AG04450 (cell line): ENCODE data around the gene LTN1. TPM values are rescaled to one million over a fixed set of nuclear protein-coding genes. Genes with fewer than 3 reads are reported as not detected.

ENCODE experiments used
- CTCF ChIA-PET: fragments of 300-600, 350-600 bp; formaldehyde crosslinking; extraction: SDS; loops from one replicate; lab custom pipeline; 2022; ENCODE audit warnings: antibody characterized with exemption, inconsistent platforms; lab: Charles Lee
- POLR2A ChIA-PET: fragments of 350-600 bp; formaldehyde crosslinking; extraction: SDS; loops from one replicate; lab custom pipeline; 2021; ENCODE audit warnings: antibody characterized with exemption, inconsistent platforms; lab: Yijun Ruan, JAX
- DNase-seq: peaks from one replicate; pipeline ENCODE4 v3.0.0-alpha.2; 2011; ENCODE audit warnings: low read depth, low spot score
- H3K27ac ChIP-seq: one replicate; pipeline ENCODE4 v1.5.1; 2012; ENCODE audit warnings: low read depth, low read length, control low read depth
- H3K27me3 ChIP-seq: one replicate; pipeline ENCODE4 v1.6.0; 2012; ENCODE audit warnings: low read length; ENCODE audit not compliant: control insufficient read depth, insufficient read depth
- H3K4me3 ChIP-seq: 2 replicates; pipeline ENCODE4 v1.5.1; 2011; ENCODE audit warnings: mild to moderate bottlenecking, low read depth, low read length, control low read depth
- H3K9me3 ChIP-seq: 2 replicates; pipeline ENCODE4 v1.5.1; 2012; ENCODE audit warnings: low read length; ENCODE audit not compliant: control insufficient read depth, insufficient read depth
- polyA plus RNA-seq: library from polyadenylated mRNA; depleted of rRNA; stranded (reverse); fragments of >200 nt; gene quantifications from 2 replicates; pipeline ENCODE4 v1.2.3, GENCODE V29; 2011
- TF ChIP-seq, protein P1 (sequence below): IDR thresholded peaks from 2 replicates; pipeline ENCODE4 v1.5.1; 2011; ENCODE audit warnings: low read depth, low read length, control low read depth, inconsistent platforms

LTN1 gene
- polyA plus RNA-seq, 1 experiment, result 14.4 TPM

- TF ChIP-seq, protein P1, sequence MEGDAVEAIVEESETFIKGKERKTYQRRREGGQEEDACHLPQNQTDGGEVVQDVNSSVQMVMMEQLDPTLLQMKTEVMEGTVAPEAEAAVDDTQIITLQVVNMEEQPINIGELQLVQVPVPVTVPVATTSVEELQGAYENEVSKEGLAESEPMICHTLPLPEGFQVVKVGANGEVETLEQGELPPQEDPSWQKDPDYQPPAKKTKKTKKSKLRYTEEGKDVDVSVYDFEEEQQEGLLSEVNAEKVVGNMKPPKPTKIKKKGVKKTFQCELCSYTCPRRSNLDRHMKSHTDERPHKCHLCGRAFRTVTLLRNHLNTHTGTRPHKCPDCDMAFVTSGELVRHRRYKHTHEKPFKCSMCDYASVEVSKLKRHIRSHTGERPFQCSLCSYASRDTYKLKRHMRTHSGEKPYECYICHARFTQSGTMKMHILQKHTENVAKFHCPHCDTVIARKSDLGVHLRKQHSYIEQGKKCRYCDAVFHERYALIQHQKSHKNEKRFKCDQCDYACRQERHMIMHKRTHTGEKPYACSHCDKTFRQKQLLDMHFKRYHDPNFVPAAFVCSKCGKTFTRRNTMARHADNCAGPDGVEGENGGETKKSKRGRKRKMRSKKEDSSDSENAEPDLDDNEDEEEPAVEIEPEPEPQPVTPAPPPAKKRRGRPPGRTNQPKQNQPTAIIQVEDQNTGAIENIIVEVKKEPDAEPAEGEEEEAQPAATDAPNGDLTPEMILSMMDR, result no peak
- Histone ChIP-seq H3K9me3 (peaks cover 2% of the 10 kb centered on the region; the same call in 1 of the 2 replicates), H3K4me3 (no peak overlapping the region), H3K27ac (no peak overlapping the region), H3K27me3 (no peaks in the 10 kb centered on the region)
- DNase-seq, result no peak
- ChIA-PET POLR2A (no interaction called here), CTCF (no interaction called here)
These were observed 84.3 kb downstream of the LTN1 start for GRCh38 chr21:28908351-28908750.

DNA sequence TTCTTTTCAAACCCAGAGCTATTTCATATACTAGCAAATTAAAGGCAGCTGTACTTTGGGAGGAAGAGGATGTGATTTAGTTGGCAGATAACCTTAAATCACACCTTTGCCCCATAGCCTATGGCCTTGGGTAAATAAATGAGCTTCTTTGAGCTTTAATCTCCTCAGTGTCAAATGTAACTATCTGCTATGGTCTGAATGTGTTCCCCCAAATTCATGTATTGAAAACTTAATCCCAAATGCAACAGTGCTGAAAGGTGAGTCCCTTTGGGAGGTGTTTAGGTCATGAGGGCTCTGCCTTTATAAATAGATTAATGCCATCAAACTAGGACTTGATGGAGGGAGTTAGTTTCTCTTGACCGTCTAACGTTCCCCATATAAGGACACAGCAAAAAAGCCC is 85.8 kb downstream of the LTN1 start:
- no peak overlapping the region for H3K27ac ChIP-seq
- H3K4me3 ChIP-seq, result no peak overlapping the region
- TF ChIP-seq, protein P1, result no peak
- CTCF ChIA-PET, result no interaction called here
- POLR2A ChIA-PET, result no interaction called here
- no peaks in the 10 kb centered on the region for H3K27me3 ChIP-seq
- H3K9me3 ChIP-seq, result peaks cover 3% of the 10 kb centered on the region; the same call in 1 of the 2 replicates
- DNase-seq, result no peak

DNA sequence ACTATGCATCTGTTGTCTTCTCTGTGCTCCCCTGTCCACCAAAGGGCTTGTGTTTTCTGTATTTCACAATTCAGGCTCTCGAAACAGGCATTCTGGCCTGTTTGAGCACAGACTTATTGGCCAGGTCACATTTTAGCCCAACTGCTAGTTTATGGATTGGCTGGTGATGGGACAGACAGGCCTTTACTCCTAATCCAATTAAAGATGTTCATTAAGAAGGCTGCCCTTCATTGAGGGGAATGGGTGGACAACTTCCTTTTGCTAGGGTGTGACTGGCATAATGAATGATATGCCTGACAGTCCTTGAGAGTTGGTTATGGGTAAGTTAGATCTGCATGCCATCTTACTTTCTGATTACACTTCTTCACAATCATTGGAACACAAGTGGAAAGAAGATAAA is 86.4 kb downstream of the LTN1 start:
- Histone ChIP-seq H3K27ac (no peak overlapping the region), H3K27me3 (no peaks in the 10 kb centered on the region), H3K9me3 (peaks cover 3% of the 10 kb centered on the region; the same call in 1 of the 2 replicates), H3K4me3 (no peak overlapping the region)
- ChIA-PET CTCF (no interaction called here), POLR2A (no interaction called here)
- no peak for DNase-seq
- TF ChIP-seq, protein P1, result no peak

DNA sequence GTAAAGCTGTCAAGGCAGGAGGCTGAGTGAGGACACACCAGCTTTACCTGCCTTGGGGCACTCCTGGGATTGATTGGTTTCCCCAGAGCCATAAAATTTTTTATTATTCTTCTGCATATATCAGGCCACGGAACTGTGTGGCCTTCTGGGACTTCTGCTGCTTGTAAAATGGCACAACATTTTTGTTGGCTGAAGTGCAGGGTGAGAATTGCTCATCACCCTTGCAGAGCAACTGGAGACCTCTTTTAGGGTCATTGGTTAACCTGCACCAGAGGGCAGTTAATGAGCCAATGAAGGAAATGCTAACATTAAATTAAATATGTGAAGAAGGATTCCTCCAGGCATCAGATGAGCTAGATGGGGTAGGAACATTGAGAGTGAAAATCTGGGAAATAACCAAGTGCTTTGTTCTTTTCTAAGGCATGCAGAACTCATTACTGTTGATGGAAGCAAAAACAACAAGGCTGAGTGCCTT is 87.7 kb downstream of the LTN1 start:
- Histone ChIP-seq H3K4me3 (no peak overlapping the region), H3K27me3 (no peaks in the 10 kb centered on the region), H3K9me3 (peaks cover 3% of the 10 kb centered on the region; the same call in 1 of the 2 replicates), H3K27ac (no peak overlapping the region)
- TF ChIP-seq, protein P1, result no peak
- CTCF ChIA-PET, result no interaction called here
- POLR2A ChIA-PET, result no interaction called here
- no peak for DNase-seq

DNA sequence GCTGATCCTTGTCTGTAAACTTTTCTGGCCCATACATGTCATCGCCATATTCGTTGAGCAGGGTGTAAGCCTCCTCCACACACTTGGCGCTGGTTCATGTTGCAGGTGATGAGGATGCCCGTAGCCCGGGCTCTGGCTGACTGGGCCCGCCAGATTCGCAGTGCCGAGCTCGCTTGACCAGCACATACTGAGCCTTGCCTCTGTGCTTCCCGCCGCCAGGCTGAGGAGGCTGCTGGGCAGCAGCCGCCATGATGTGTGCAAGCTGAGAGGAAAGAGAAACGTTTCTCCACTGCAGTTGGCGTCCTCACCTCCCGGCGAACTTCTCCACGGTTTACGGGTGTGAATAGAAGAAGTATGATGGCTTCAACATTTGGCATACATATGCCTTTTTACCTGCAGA is 89.2 kb downstream of the LTN1 start:
- Histone ChIP-seq H3K4me3 (no peak overlapping the region), H3K9me3 (peaks cover 3% of the 10 kb centered on the region; the same call in 1 of the 2 replicates), H3K27me3 (no peaks in the 10 kb centered on the region), H3K27ac (no peak overlapping the region)
- ChIA-PET CTCF (no interaction called here), POLR2A (no interaction called here)
- no peak for DNase-seq
- TF ChIP-seq, protein P1, result no peak
